ENCODE measurements around the gene DNPH1.

- no peak for TF ChIP-seq CTCF (IDR thresholded peaks at IDR 0.05; ENCODE audit: low read length)
- no peak for TF ChIP-seq EZH2 (IDR thresholded peaks at IDR 0.05; ENCODE audit: borderline replicate concordance, low read length)
These were observed 45.8 kb downstream of the DNPH1 start for GRCh38 chr6:43183441-43183840.

Measured in OCI-LY1 (cell line).